Skeletal muscle satellite cell (primary cell): ENCODE results near the gene SIGLEC12.

ENCODE experiments used
- H3K27me3 ChIP-seq: 2 replicates; pipeline ENCODE4 v1.7.0; 2013; ENCODE audit warnings: low read length; ENCODE audit not compliant: control insufficient read depth, insufficient read depth
- H3K36me3 ChIP-seq: 2 replicates; pipeline ENCODE4 v1.7.0; 2013; ENCODE audit warnings: mild to moderate bottlenecking, control low read depth, low read length; ENCODE audit not compliant: insufficient read depth
- H3K4me1 ChIP-seq: 2 replicates; pipeline ENCODE4 v1.7.0; 2013; ENCODE audit warnings: low read length; ENCODE audit not compliant: control insufficient read depth, insufficient read depth
- H3K4me2 ChIP-seq: 2 replicates; pipeline ENCODE4 v1.7.0; 2013; ENCODE audit warnings: mild to moderate bottlenecking, low read length
- H3K4me3 ChIP-seq: 2 replicates; pipeline ENCODE4 v1.7.0; 2013; ENCODE audit warnings: low read length
- H3K9ac ChIP-seq: 2 replicates; pipeline ENCODE4 v1.7.0; 2013; ENCODE audit warnings: mild to moderate bottlenecking, low read depth, low read length, moderate library complexity
- H3K9me3 ChIP-seq: replicated peaks from 2 replicates; pipeline ENCODE4 v1.7.0; 2013; ENCODE audit warnings: mild to moderate bottlenecking, control low read depth, low read length

The SIGLEC12 gene

DNA sequence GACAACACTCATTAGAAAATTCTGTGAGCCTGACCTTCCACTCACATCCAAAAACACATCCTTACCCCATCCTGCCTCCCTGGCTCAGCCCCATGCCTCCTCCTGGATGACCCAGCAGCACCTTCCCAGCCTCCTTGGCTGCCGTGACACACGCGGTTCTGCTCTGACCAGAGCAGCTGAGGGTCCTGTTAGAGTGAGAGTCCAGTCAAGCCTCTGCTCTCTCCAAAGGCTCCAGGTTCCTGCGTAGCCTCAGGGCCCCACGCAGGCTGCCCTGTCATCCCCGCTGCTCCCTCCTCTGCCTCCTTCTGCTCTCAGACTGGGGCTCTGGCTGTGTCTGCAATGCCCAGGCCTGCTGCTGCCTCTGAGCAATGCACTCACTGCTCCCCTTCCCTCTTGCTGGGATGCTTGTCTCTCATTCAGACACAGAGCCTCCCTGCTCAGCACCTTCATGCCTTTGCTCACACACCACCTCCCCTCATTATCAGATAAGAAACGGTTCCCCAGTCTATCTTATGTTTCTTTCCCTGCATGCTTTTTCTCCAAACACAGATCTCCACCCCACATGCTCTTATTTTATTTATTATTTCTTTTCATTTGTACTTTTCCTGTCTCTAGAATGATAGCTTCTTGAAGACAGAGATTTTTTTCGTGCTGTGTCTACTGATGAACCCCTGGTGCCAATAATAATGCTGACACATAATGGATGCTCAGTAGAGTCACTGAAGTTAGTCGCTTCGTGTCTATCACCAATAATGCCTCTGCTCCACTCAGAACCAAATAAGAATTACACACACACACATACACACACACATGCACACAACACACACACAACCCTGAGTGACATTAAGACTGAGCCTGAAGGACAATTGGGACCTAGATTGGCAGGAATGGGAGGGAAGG lies 40.1 kb upstream of the SIGLEC12 start:
- Histone ChIP-seq H3K4me3 (no peak overlapping the region), H3K9ac (no peak overlapping the region), H3K36me3 (no peaks in the 10 kb centered on the region), H3K9me3 (peaks cover 2% of the 10 kb centered on the region), H3K27me3 (no peaks in the 10 kb centered on the region), H3K4me1 (no peaks in the 10 kb centered on the region), H3K4me2 (no peak overlapping the region)

DNA sequence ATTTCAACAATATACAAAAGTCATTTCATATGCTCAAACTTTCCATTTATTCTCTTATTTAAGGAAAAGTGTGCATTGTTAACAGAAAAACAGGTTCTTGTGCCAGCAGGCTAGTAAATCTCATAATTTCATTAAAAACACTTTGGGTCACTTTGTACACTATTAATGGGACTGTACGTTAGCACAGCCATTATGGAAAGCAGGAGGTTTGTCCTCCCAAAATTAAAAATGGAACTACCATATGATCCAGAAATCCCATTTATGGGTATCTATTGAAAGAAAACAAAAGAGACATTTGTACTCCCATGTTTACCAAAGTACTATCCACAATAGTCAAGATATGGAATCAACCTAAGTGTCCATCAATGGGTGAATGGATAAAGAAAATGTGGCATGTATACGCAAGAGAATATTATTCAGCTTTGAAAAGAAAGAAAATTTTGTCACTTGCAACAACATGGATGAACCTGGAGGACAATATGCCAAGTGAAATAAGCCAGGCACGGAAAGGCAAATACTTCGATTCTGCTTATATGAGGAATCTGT lies 38.3 kb upstream of the SIGLEC12 start:
- no peak overlapping the region for H3K4me2 ChIP-seq
- H3K4me3 ChIP-seq, result no peak overlapping the region
- H3K9ac ChIP-seq, result no peak overlapping the region
- H3K27me3 ChIP-seq, result no peaks in the 10 kb centered on the region
- H3K9me3 ChIP-seq, result peaks cover 2% of the 10 kb centered on the region
- no peaks in the 10 kb centered on the region for H3K4me1 ChIP-seq
- H3K36me3 ChIP-seq, result no peaks in the 10 kb centered on the region

DNA sequence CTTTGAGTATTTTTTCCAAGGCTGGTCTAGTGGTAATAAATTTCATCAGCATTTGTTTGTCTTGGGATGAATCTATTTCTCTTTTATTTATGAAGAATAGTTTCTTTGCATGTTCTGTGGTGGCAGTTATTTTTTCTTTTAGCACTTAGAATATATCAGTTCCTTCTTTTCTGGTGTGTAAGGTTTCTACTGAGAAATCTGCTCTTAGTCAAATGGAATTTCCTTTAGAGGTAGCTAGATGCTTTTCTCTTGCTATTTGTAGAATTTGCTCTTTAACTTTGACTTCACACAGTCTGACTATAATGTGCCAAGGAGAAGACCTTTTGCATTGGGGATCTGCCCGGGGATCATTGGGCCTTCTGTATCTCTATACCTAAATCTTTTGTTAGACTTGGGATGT lies 33.9 kb upstream of the SIGLEC12 start:
- H3K27me3 ChIP-seq, result no peaks in the 10 kb centered on the region
- no peak overlapping the region for H3K9ac ChIP-seq
- no peak overlapping the region for H3K4me2 ChIP-seq
- no peaks in the 10 kb centered on the region for H3K9me3 ChIP-seq
- no peaks in the 10 kb centered on the region for H3K4me1 ChIP-seq
- no peak overlapping the region for H3K4me3 ChIP-seq
- H3K36me3 ChIP-seq, result no peaks in the 10 kb centered on the region

DNA sequence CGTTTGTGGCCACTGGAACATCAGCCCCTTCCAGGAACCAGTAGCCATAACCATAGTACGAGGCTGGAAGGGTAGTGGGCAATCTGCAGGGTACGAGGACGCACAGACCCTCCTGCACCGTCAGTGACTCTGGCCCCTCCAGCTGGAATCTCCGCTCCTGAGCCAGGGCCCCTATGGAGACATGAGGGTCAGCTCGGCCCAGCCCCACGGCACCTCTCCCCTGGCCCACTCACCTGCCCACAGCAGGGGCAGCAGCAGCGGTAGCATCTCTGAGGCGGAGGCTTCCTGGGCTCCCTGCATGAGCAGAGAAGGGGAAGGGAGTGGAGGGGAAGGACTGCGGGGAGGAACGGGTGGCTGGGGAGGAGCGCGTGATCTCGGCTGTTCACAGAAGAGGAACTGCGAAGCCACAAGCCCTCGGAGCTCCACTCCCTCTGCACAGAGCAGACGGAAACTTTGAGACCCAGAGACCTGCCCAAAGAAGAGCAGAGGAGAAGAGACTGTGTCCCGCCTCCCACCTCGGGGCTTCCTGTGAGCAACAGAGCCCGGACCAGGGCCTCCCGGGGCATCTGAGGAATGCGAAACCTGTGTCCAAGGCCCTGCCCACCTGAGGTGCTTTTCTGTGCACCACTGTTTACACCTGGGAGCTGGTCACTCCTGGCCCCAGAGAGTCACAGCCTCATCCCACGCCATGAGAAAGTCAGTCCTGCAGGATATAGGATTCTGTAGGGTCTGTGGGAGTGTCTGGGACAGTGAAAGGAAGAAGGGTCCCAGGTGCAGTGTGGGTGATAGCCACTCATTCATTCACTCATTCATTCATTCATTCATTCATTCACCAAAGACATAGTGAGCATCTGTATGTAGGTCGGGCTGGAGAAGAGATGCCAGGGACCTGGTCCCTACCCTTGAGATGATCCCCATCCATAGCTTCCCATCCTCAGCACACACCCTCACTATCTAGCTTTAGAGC lies 30.0 kb upstream of the SIGLEC12 start, which contains the start of gene SIGLEC6:
Gene SIGLEC6 (minus strand): TSS at position 322 of the 967 bp plus-strand sequence. CDS start 22 bp downstream, at position 300.
- H3K4me2 ChIP-seq, result no peak within 1 kb of the TSS
- no peaks in the 10 kb centered on the region for H3K27me3 ChIP-seq
- H3K4me3 ChIP-seq, result no peak within 1 kb of the TSS
- no peaks in the 10 kb centered on the region for H3K9me3 ChIP-seq
- no peak within 1 kb of the TSS for H3K9ac ChIP-seq
- no peaks in the 10 kb centered on the region for H3K4me1 ChIP-seq
- no peaks in the 10 kb centered on the region for H3K36me3 ChIP-seq

DNA sequence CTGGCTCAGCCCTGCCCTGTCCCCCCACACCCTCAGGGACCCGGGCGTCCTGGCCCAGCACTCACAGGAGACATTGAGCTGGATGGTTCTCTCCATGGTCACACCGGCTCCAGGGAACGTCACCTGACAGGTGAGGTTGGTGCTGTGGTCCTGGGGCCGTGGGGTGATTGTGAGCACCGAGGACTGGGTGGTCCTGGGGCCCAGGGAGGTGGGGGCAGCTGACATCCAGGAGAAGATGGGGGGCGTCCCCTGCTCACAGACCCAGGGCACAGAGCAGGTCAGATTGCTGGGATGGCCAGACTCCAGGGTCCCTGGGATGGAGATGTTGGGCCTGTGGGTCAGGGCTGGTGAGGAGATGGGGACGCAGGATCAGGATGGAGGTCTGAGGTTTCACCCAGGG lies 29.0 kb upstream of the SIGLEC12 start:
- Histone ChIP-seq H3K4me1 (no peaks in the 10 kb centered on the region), H3K36me3 (no peaks in the 10 kb centered on the region), H3K4me3 (no peak overlapping the region), H3K9me3 (no peaks in the 10 kb centered on the region), H3K27me3 (no peaks in the 10 kb centered on the region), H3K4me2 (no peak overlapping the region), H3K9ac (no peak overlapping the region)

DNA sequence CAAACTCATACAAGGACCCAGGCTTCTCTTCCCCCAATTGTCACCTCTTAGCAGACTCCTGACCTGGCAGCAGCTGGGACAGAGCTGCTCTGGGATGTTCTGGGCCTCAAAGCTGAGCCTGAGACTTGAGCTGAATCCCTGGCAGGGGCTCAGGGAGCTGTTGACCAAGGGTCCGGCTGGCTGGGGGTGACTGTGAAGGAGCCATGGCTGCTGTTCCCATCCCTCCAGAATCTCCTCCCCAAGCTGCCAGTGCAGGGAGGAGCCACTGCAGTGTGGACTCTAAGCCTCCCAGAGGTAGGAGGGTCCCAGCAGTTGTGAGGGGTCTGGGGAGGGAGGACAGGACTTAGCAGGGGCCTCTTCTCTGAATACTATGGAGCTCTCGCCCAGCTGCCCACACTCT lies 27.7 kb upstream of the SIGLEC12 start:
- Histone ChIP-seq H3K4me1 (no peaks in the 10 kb centered on the region), H3K4me3 (no peak overlapping the region), H3K9ac (no peak overlapping the region), H3K36me3 (no peaks in the 10 kb centered on the region), H3K4me2 (no peak overlapping the region), H3K27me3 (no peaks in the 10 kb centered on the region), H3K9me3 (no peaks in the 10 kb centered on the region)

DNA sequence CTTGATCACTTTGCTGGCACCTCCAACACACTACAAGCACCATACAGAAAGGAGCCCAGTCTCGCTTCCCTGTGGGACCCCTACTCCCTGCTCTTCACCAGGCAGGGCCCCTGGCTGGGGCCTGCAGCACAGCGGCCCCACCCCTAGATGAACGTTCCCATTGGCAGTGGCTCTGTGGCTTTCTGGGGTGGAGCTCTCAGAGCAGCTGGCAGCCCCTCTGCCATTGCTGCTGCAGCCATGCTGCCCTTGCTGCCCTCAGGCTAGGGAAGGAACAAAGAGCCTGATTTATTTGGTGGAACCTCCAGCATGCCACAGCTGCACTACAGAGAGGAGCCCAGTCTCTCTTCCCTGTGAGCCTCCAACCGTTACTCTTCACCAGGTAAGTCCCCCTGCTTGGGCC lies 24.1 kb upstream of the SIGLEC12 start:
- H3K4me1 ChIP-seq, result no peaks in the 10 kb centered on the region
- H3K4me3 ChIP-seq, result no peak overlapping the region
- H3K9ac ChIP-seq, result no peak overlapping the region
- H3K4me2 ChIP-seq, result no peak overlapping the region
- H3K36me3 ChIP-seq, result no peaks in the 10 kb centered on the region
- no peaks in the 10 kb centered on the region for H3K9me3 ChIP-seq
- H3K27me3 ChIP-seq, result no peaks in the 10 kb centered on the region

DNA sequence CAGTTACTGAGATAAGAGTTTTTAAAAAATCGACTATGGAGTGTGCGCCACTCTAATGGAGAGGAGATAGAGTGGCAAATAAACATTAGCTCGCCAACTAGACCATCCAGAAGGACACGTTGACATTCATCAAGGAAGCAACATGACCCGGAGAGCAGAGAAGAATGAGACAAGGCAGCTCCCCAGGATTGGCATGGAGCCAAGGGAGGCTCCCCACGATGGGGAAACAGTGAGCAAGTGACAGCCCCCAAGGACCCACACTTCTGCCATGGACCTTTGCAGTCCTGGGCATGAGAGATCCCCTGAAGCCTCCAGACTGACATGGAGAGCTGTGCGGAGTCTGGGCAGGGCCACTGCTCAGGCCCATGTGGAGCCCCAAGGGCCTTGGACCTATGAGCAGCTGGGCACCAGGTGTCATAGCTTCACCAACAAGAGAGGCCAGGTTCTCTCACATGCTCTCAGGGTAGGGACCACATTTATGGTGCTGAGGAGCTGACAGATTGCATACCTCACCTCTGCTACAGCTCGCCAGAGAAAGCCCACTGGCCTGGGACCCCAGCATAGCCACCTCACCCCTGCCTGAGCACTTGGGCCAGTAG lies 23.2 kb upstream of the SIGLEC12 start:
- Histone ChIP-seq H3K36me3 (no peaks in the 10 kb centered on the region), H3K9ac (no peak overlapping the region), H3K27me3 (no peaks in the 10 kb centered on the region), H3K9me3 (no peaks in the 10 kb centered on the region), H3K4me2 (no peak overlapping the region), H3K4me3 (no peak overlapping the region), H3K4me1 (no peaks in the 10 kb centered on the region)

DNA sequence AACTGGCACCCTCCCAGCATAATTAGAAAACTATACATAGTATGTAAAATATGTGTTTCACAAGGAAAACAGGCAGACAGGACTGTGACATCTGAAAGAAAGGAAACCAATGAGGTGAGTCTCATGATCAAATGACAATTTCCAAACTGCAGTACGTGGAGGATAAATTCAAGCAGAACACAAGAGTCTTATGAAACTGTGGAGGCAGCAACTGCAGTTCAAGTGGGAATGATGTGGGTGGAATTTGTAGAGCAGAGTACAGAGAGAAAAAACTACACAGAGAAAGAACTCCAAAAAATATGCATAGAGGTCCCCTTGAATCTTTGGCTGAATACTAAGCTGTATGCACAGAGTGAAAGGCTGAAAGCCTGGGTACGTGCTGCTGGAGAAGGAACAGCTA lies 20.2 kb upstream of the SIGLEC12 start:
- Histone ChIP-seq H3K9me3 (no peaks in the 10 kb centered on the region), H3K4me1 (no peaks in the 10 kb centered on the region), H3K27me3 (no peaks in the 10 kb centered on the region), H3K36me3 (no peaks in the 10 kb centered on the region), H3K9ac (no peak overlapping the region), H3K4me2 (no peak overlapping the region), H3K4me3 (no peak overlapping the region)

DNA sequence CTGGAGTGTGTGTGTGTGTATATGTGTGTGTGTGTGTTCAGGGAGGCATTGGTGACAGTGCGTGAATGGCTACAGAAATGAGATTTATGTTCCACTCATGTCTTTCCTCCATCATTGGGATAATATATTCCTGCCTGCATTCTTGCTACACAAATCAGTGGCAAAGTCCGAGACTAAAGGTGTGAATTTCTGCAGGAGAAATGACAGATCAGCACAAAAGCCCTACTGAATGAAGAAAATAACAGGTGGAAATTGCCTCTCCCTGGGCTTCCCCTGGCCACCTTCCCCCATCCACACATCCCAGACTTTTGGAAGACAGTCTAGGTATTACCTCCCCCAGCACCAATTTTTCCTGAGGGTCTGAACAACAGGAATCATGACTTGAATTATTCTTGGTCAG lies 19.8 kb upstream of the SIGLEC12 start:
- no peaks in the 10 kb centered on the region for H3K27me3 ChIP-seq
- H3K4me2 ChIP-seq, result no peak overlapping the region
- no peak overlapping the region for H3K9ac ChIP-seq
- no peaks in the 10 kb centered on the region for H3K36me3 ChIP-seq
- H3K9me3 ChIP-seq, result no peaks in the 10 kb centered on the region
- no peak overlapping the region for H3K4me3 ChIP-seq
- H3K4me1 ChIP-seq, result no peaks in the 10 kb centered on the region

DNA sequence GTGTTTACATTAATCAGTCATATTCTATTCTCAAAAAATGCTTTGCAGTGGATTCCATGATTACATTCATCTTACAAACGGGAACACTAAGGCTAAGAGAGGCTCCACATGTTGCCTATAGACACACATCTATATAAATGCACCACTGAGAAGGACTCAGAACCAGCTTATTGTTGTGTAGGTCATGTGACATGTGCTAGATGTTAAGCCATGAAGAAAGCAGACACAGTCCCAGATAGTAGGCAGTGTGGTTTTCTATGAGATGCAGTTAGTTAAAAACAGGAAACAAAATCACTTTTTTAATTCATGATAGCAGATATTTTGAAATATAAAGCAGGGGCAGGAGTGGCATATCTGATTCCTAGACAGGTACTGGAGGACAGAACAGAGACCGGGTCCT lies 19.1 kb upstream of the SIGLEC12 start:
- Histone ChIP-seq H3K27me3 (no peaks in the 10 kb centered on the region), H3K4me1 (no peaks in the 10 kb centered on the region), H3K9ac (no peak overlapping the region), H3K4me3 (no peak overlapping the region), H3K4me2 (no peak overlapping the region), H3K36me3 (no peaks in the 10 kb centered on the region), H3K9me3 (no peaks in the 10 kb centered on the region)
